ENCODE measurements around the gene EIF2S1.
"Not testable (repeated sequence)": the region's sequence is repeated elsewhere in the genome, so short reads cannot be mapped to it uniquely, and the experiment has no call there.

EIF2S1 gene

DNA sequence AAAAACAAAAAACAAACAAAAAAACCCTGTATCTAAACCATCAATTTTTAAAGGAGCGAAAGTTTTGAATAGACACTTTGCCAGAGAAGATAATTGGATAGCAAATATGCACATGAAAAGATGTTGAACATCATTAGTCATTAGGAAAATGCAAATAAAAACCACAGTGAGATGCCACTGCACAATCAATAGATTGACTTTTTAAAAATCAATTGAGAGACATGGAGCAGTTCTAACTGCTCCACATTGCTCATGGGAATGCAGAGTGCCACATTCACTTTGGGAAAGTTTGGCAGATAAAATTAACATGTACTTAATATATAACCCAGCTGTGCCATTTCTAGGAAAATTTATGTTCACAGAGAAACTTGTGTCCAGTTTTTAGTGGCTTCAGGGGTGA lies 12.7 kb downstream of the EIF2S1 start:
- no peak for DNase-seq

GRCh38 chr14:67373347-67373746 lies 13.2 kb downstream of the EIF2S1 start:
- no peak for DNase-seq

- DNase-seq: no peak
Measured at GRCh38 chr14:67377916-67378315, 17.8 kb downstream of the EIF2S1 start.

GRCh38 chr14:67385120-67385519 lies 25.0 kb downstream of the EIF2S1 start:
- no peak for DNase-seq

DNA sequence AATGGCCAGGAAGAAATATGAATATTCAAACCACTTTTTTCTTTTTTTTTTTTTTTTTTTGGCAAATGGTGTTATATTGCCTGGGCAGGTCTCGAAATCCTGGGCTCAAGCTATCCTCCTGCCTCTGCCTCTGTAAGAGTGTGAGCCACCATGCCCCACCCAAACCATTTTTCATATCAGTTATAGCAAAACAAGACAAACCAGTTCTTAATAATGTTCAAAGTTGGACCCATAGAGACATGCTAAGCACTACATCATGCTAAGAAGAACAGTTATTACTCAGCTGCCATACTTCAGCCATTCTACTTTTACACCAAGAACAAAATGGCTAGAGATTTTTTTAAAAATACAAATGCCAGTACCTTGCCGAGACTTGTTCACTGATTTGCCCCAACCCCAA lies 25.5 kb downstream of the EIF2S1 start:
- no peak for DNase-seq

DNA sequence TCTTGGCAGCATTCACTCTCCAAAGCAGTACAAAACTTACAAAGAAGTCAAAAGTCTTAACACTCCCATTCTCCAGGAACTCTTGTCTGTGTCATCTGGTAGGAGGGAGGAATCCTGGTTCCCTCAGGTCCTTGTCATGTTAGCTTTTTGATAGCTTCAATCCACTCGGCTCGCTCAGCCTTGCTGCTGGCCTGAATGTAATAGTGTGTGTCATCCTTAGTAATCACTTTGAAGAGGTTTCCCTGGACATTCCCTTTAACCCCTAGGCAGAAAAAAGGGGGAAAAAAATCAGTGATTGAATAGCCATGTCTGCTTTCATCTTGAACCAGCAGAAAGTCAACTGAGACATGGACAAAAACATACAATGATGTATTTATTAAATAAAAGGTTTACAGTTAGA lies 27.1 kb downstream of the EIF2S1 start:
- no peak for DNase-seq

GRCh38 chr14:67389275-67389674 lies 29.1 kb downstream of the EIF2S1 start:
- DNase-seq: no peak

GRCh38 chr14:67389811-67390534 lies 29.8 kb downstream of the EIF2S1 start:
- no peak for DNase-seq

- DNase-seq: peak in 2 of 6 experiments; percentile 3 to 4
Measured at GRCh38 chr14:67391268-67391667, 31.1 kb downstream of the EIF2S1 start.

DNA sequence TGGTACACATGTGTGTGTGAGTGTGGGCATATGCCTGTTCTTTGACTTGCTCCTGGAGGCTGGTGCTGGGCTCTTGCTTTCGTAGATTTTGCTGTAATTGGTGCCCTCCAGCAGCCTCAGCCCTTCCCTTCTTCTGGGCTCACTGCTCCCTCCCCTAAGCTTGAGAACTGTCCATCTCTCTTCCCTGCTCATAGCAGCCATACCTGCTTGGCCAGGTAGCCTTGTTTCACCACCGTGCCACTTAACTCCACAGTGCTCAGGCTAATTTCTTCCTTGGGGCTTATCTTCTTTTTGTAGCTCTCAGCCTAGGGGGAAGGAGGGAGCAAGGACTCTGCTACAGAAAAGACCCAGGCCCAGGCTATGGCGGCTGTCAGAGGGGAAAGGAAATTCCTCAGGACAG lies 32.0 kb downstream of the EIF2S1 start:
- no peak for DNase-seq

GRCh38 chr14:67392800-67393199 lies 32.7 kb downstream of the EIF2S1 start:
- no peak for DNase-seq

- no peak for DNase-seq
Measured at GRCh38 chr14:67393689-67394088, 33.6 kb downstream of the EIF2S1 start.

- no peak for DNase-seq
Measured at GRCh38 chr14:67395086-67395875, 35.2 kb downstream of the EIF2S1 start.

GRCh38 chr14:67395876-67396189 lies 35.7 kb downstream of the EIF2S1 start:
- no peak for DNase-seq

DNA sequence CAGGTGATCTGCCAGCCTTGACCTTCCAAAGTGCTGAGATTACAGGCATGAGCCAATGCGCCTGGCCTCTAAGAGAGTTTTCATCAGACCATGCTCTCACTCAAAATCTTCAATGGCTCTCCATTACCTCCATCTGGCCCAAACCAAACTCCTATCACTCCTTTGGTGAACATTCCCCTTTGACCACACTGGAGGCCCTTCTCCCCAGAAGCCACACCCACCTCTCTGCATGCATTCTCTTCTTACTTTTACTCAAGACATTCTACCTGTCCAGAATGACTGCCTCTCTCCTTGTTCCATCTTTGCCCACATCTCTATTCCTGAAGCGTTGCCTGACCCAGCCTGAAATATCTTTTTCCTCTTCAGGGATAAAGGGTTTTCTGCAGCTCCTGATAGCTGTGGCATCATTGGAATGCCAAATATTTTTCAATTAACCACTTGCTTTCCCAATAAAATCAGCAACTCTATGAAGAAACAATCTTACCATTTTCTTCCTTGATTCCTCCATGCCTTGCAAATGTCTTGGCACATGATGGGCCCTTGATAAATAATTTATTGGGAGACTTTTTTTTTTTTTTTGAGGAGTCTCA lies 36.3 kb downstream of the EIF2S1 start:
- no peak for DNase-seq

DNA sequence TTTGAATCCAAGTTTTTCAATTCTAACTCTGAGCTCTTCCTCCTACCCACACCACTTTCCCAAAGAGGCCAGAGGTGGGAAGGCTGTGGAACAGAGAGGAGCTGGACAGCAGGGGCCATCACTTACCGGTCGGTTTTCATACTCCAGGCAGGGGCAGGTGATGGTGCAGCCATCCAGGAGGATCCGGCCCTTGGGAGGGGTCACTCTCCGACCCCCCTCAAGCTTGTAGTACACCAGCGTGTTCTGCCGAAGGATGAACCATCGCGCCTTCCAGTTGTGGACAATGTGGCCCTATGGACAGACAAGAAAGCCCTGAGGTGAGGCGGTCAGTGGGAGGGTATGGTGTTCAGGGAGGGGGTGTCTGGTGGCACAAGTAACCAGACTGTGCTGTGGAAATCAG lies 37.4 kb downstream of the EIF2S1 start:
- DNase-seq: no peak

- DNase-seq: no peak
Measured at GRCh38 chr14:67400434-67400833, 40.3 kb downstream of the EIF2S1 start.

GRCh38 chr14:67405771-67406170 lies 45.6 kb downstream of the EIF2S1 start:
- no peak for DNase-seq

DNA sequence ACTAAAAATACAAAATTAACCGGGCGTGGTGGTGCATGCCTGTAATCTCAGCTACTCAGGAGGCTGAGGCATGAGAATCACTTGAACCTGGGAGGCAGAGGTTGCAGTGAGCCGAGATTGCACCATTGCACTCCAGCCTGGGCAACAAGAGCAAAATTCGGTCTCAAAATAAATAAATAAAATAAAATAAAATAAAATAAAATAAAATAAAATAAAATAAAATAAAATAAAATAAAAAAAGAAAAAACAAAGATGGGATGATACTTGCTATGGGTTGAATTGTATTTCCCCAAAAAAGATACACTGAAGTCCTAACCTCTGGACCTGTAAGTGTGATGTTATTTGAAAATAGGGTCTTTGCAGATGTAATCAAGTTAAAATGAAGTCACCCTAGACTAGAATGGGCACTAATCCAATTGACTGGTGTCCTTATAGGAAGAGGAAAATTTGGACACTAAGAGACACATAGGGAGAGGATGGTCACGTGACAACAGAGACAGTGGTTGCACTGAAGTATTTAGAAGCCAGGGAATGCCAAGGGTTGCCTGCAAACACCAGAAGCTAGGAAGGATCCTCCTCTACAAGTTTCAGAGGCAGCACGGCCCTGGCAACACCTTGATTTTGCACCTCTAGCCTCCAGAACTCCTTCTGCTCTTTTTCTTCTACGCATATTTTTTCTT lies 48.1 kb downstream of the EIF2S1 start:
- not testable (repeated sequence) for DNase-seq

DNA sequence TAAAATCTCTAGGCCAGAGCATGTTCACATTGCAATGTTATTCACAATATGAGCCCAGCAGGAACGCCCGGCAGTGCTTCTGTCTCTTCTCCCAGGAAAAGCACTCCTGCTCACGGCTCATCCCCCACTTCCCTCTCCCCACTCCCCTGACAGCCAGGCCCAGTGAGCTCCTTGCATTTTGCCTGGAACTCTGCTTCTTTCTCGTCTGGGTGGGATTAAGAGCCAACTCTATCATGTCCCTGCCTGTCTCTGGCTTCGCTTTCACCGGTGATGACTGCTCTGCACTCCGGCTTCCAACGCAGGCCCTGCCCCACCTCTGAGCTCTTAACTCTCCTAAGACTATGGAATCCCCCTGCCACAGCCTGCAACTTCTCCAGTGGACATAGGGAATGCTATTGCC lies 49.3 kb downstream of the EIF2S1 start:
- no peak for DNase-seq

DNA sequence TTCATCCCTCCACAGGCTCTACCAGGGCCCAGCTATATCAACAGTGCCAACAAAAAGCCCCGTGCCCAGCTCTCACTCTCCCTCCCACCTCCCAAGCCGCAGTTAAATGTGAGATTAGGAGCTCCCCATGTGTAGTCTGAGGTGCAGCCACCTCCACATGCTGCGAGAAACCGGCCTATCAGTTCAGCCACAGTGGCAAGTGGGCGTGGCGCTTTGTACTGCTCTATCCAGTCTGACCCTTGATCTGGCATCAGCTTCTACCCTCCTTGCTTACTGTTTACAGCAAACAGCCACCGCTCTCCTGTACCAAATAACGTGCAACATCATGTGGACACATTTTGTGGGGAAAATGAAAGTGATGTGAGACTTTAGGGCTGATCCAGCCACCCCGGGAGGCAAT lies 50.2 kb downstream of the EIF2S1 start:
- DNase-seq: no peak

DNA sequence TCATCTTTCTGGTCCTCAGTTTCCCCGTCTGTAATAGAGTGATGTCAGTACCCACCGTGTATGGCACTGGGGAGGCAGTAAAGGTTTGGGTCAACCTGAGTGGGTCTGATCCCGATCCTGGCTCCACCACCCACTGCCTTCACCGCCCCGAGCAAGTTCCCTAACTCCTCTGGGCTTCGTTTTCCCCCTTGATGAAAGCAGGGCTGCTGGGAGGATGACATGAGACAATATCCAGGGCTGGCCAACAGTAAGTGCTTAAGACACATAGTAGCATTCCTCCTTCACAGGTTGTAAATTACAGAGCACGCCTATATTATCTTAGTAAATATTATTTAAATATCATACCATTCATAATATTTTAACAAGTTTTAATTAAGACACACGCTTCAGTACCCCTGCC lies 51.2 kb downstream of the EIF2S1 start:
- no peak for DNase-seq

DNA sequence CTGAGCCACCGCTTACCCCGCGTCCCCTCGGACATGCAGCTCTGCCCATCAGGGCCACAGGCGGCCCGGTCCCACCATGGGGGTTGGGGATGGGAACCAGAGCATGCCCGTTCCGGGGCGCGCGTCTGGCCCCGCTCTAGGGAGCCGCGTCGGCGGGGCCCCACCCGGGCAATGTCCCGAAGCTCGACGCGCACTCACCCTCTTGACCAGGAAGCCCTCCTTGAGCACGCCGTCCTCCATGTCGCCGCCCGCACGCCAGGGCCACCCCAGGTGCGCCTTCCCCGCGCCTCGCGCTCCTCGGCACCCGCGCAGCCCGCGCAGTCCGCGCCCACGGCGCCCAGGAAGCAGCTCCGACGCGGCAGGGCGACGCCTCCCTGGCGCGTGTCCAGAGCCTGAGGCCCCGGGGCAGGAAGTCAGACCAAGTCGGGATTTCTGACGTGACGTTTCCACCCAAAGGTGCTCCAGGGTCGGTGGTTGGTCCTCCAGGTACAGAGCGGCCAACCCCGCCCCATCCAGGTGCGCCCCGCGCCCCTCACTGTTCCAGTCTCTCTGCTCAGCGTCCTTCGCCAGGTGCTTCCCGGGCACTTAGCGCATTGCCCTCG lies 51.8 kb downstream of the EIF2S1 start, which contains the start of gene PLEK2:
Gene PLEK2, minus strand, starts transcription at position 346 of the 602 bp plus-strand sequence. Its CDS starts 106 bp downstream, at position 240.
- DNase-seq: peak; percentile 37 to 66 (median 54)
